GM10248 (cell line): Measurements from ENCODE around the gene RAB11B.

ENCODE experiments used
- CTCF ChIA-PET: fragments of 300-600 bp; sonication (Branson Sonifier 250); formaldehyde crosslinking; extraction: SDS; loops from one replicate; lab custom pipeline; 2021; ENCODE audit warnings: antibody characterized with exemption; lab: Yijun Ruan, JAX
- POLR2A ChIA-PET: fragments of 350-650 bp; sonication (Branson Sonifier 250); formaldehyde crosslinking; extraction: SDS; loops from one replicate; lab custom pipeline; 2020; ENCODE audit warnings: antibody characterized with exemption; lab: Yijun Ruan, JAX
- DNase-seq: peaks from one replicate; pipeline ENCODE4 v3.0.0; 2012; ENCODE audit errors: extremely low spot score
- TF ChIP-seq, protein P1 (sequence below): IDR thresholded peaks from 2 replicates; pipeline ENCODE4 v1.5.1; 2012; ENCODE audit warnings: mild to moderate bottlenecking, low read depth; ENCODE audit errors: extremely low read depth, missing control alignments, control extremely low read depth

The RAB11B gene

GRCh38 chr19:8361921-8362793, 28.0 kb upstream of the RAB11B start:
- DNase-seq, result no peak
- POLR2A ChIA-PET, result no interaction called here
- TF ChIP-seq, protein P1, sequence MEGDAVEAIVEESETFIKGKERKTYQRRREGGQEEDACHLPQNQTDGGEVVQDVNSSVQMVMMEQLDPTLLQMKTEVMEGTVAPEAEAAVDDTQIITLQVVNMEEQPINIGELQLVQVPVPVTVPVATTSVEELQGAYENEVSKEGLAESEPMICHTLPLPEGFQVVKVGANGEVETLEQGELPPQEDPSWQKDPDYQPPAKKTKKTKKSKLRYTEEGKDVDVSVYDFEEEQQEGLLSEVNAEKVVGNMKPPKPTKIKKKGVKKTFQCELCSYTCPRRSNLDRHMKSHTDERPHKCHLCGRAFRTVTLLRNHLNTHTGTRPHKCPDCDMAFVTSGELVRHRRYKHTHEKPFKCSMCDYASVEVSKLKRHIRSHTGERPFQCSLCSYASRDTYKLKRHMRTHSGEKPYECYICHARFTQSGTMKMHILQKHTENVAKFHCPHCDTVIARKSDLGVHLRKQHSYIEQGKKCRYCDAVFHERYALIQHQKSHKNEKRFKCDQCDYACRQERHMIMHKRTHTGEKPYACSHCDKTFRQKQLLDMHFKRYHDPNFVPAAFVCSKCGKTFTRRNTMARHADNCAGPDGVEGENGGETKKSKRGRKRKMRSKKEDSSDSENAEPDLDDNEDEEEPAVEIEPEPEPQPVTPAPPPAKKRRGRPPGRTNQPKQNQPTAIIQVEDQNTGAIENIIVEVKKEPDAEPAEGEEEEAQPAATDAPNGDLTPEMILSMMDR, result no peak
- CTCF ChIA-PET, result interaction anchor here (1.3 to 2.8 kb wide), 2 partner anchors 8 to 35 kb away, joined by 3 to 19 read pairs; no protein-coding TSS in a partner anchor

DNA sequence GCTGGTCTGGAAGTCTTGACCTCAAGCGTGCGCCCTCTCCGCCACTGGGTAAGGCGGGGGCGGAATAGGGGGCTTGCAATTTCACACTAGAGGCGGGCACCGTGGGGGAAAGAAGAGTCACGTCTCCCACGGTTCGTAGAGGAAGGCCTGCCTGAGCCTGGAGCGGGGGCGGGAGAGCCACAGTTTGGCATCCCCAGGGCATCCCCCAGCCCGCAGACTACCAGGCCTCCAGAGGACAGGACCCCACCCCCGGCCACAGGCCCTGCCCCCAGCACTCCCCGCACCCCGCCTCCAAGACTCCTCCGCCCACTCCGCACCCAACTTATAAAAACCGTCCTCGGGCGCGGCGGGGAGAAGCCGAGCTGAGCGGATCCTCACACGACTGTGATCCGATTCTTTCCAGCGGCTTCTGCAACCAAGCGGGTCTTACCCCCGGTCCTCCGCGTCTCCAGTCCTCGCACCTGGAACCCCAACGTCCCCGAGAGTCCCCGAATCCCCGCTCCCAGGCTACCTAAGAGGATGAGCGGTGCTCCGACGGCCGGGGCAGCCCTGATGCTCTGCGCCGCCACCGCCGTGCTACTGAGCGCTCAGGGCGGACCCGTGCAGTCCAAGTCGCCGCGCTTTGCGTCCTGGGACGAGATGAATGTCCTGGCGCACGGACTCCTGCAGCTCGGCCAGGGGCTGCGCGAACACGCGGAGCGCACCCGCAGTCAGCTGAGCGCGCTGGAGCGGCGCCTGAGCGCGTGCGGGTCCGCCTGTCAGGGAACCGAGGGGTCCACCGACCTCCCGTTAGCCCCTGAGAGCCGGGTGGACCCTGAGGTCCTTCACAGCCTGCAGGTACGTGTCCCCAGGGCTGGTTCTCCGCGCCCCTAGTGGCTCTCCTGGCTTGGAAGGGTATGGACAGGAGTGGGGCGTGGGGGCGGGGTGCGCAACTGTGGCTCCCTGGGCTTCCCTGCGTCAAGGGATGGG, 26.1 kb upstream of the RAB11B start, which contains the start of gene ANGPTL4:
TSS of gene ANGPTL4 (plus strand) at position 353 of the 969 bp plus-strand sequence. CDS start at position 520, 167 bp downstream.
- CTCF ChIA-PET, result interaction anchor here (2.8 kb wide), 1 partner anchor 10 kb away, joined by 19 read pairs; no protein-coding TSS in a partner anchor

GRCh38 chr19:8366121-8366581, 24.0 kb upstream of the RAB11B start:
- TF ChIP-seq, protein P1, result no peak
- DNase-seq, result peak; percentile 19
- ChIA-PET POLR2A (no interaction called here), CTCF (interaction anchor here (1.0 to 6.1 kb wide), 2 partner anchors 12 to 214 kb away, joined by 3 to 41 read pairs; no protein-coding TSS in a partner anchor)

More for the DNA sequence above, 26.1 kb upstream of the RAB11B start, which contains the start of gene ANGPTL4:
- DNase-seq, result peak; percentile 62
- POLR2A ChIA-PET, result no interaction called here
- TF ChIP-seq, protein P1, result no peak

DNA sequence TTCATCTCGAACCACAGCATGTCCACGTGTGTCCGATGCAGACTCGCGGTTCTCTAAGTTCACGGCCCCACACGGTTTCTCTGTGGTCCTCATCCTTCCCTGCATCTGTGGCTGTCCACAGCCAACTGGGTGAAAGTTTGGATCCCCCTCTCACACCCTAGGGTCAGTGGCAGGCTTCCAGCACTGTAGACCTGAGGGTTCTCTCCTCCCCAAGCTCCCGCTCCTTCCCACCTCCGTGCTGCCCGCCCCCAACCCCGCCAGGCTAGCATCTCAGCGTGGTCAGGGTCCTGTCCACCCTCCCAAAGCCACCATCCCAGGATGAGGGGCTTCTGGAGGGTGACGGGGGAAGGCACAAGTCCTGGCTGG, 23.2 kb upstream of the RAB11B start:
- CTCF ChIA-PET, result interaction anchor here (0.9 to 6.1 kb wide), 3 partner anchors 10 to 213 kb away, joined by 3 to 41 read pairs (median 3); no protein-coding TSS in a partner anchor
- POLR2A ChIA-PET, result no interaction called here
- TF ChIP-seq, protein P1, result no peak
- peak; percentile 10 for DNase-seq

- ChIA-PET CTCF (interaction anchor here (0.9 to 6.1 kb wide), 4 partner anchors 9 to 212 kb away, joined by 3 to 41 read pairs (median 3); no protein-coding TSS in a partner anchor), POLR2A (no interaction called here)
- TF ChIP-seq, protein P1, result no peak
- DNase-seq, result peak; percentile 17
Measured at GRCh38 chr19:8367327-8368001, 22.7 kb upstream of the RAB11B start.
